DMS79 (cell line): ENCODE data around the gene BDH1.
A peak's percentile ranks its signal among the peaks of the same experiment; 100 is the strongest.
"Not testable (repeated sequence)": the region's sequence is repeated elsewhere in the genome, so short reads cannot be mapped to it uniquely, and the experiment has no call there.

Experiments used
- DNase-seq: peaks from one replicate; lab custom pipeline; 2025; lab: John Stamatoyannopoulos, UW

Gene BDH1

GRCh38 chr3:197577366-197578074 lies 21.8 kb upstream of the BDH1 start:
- DNase-seq: no peak

GRCh38 chr3:197576838-197577237 lies 21.1 kb upstream of the BDH1 start:
- no peak for DNase-seq

GRCh38 chr3:197575362-197575761 lies 19.6 kb upstream of the BDH1 start:
- no peak for DNase-seq

GRCh38 chr3:197574396-197574991 lies 18.7 kb upstream of the BDH1 start:
- DNase-seq: not testable (repeated sequence)

- no peak for DNase-seq
These were observed 17.4 kb upstream of the BDH1 start for GRCh38 chr3:197573048-197573767.

GRCh38 chr3:197571880-197572172 lies 16.1 kb upstream of the BDH1 start:
- DNase-seq: not testable (repeated sequence)

- DNase-seq: not testable (repeated sequence)
These were observed 15.5 kb upstream of the BDH1 start for GRCh38 chr3:197571074-197571879.

GRCh38 chr3:197569433-197569832 lies 13.7 kb upstream of the BDH1 start:
- not testable (repeated sequence) for DNase-seq

- DNase-seq: peak; percentile 54
These were observed 12.3 kb upstream of the BDH1 start for GRCh38 chr3:197567904-197568681.

GRCh38 chr3:197566155-197566554 lies 10.4 kb upstream of the BDH1 start:
- DNase-seq: not testable (repeated sequence)

GRCh38 chr3:197564097-197564843 lies 8.5 kb upstream of the BDH1 start:
- no peak for DNase-seq

- no peak for DNase-seq
These were observed 6.9 kb upstream of the BDH1 start for GRCh38 chr3:197562398-197563251.

GRCh38 chr3:197561926-197562325 lies 6.2 kb upstream of the BDH1 start:
- no peak for DNase-seq

GRCh38 chr3:197559651-197560050 lies 3.9 kb upstream of the BDH1 start:
- DNase-seq: no peak

GRCh38 chr3:197554562-197555280 lies 1.0 kb downstream of the BDH1 start:
- DNase-seq: peak; percentile 97

- no peak for DNase-seq
These were observed 1.6 kb downstream of the BDH1 start for GRCh38 chr3:197554196-197554561.

GRCh38 chr3:197552198-197552597 lies 3.6 kb downstream of the BDH1 start:
- DNase-seq: no peak

GRCh38 chr3:197550489-197550888 lies 5.3 kb downstream of the BDH1 start:
- no peak for DNase-seq

GRCh38 chr3:197549261-197549885 lies 6.4 kb downstream of the BDH1 start:
- DNase-seq: no peak
